Ovary (tissue), 9 donors: ENCODE measurements around the gene ABCC3. TPM values are rescaled to one million over a fixed set of nuclear protein-coding genes. Genes with fewer than 3 reads are reported as not detected.
A peak's percentile ranks its signal among the peaks of the same experiment; 100 is the strongest.

ENCODE experiments used
- DNase-seq, 5 donors: peaks; one replicate each; pipeline ENCODE4 v3.0.0-alpha.2; 2019 to 2020
- H3K27ac ChIP-seq, 2 donors: fragments of 200-600 bp; one replicate each; pipeline versions ENCODE4 v1.5.1 to v1.8.0; 2019 to 2022
- H3K27me3 ChIP-seq: fragments of 200-600 bp; one replicate; pipeline ENCODE4 v1.8.0; 2022
- H3K36me3 ChIP-seq: fragments of 200-600 bp; sonication (generic); one replicate; pipeline ENCODE4 v1.5.1; 2019
- H3K4me1 ChIP-seq: one replicate; pipeline ENCODE4 v1.8.1; 2013; ENCODE audit warnings: mild to moderate bottlenecking, moderate library complexity; ENCODE audit not compliant: insufficient read depth
- H3K4me3 ChIP-seq: fragments of 200-600 bp; sonication (generic); one replicate; pipeline ENCODE4 v1.5.1; 2017
- H3K9me3 ChIP-seq, 2 donors: fragments of 200-600 bp in 1 of 2; sonication (generic) in 1 of 2; one replicate each; pipeline versions ENCODE4 v1.5.1 to v1.8.1; 2013 to 2019; ENCODE audit warnings: mild to moderate bottlenecking in 1 of 2, moderate library complexity in 1 of 2
- CTCF ChIP-seq, 3 donors: fragments of 450-650 bp in 2 of 3; fragments of 200-600 bp in 1 of 3; IDR thresholded peaks; one replicate each; pipeline versions ENCODE4 v1.5.1 to v1.8.0; 2016 to 2022; ENCODE audit warnings: antibody characterized with exemption in 3 of 3, mild to moderate bottlenecking in 1 of 3
- EP300 ChIP-seq: sonication (generic); formaldehyde crosslinking; IDR thresholded peaks from one replicate; pipeline ENCODE4 v1.6.1; 2017; ENCODE audit warnings: antibody characterized with exemption
- POLR2A ChIP-seq: fragments of 450-650 bp; IDR thresholded peaks from one replicate; pipeline ENCODE4 v1.6.1; 2017; ENCODE audit warnings: antibody characterized with exemption, mild to moderate bottlenecking, moderate library complexity
- WGBS, 3 donors: extraction: QIAGEN DNeasy Blood & Tissue Kit in 1 of 3; methylation state at CpG; one replicate each; pipeline versions ENCODE4 v1.1.5 to v1.1.7; 2013 to 2017; 5-methylcytosine and 5-hydroxymethylcytosine counted together
- intact Hi-C, 4 donors: fragments of 100-400 bp; cut with DNase I; formaldehyde crosslinking; loops; one replicate each; pipeline versions ENCODE4 v1.11.0 to v1.15.1; 2022 to 2023
- polyA plus RNA-seq, 2 donors: library from polyadenylated mRNA; stranded (reverse); fragments of 200-250 nt in 1 of 2; fragments of 350-450 nt in 1 of 2; fragmentation: Illumina TruSeq in 1 of 2; extraction: RNeasy Lipid Tissue Mini Kit (QIAGEN cat#74804) in 1 of 2; gene quantifications; one replicate each; pipeline ENCODE4 v1.2.3, GENCODE V29; 2013 to 2014
- total RNA-seq, 7 donors: library from RNA; depleted of rRNA in 2 of 7; stranded (reverse); fragments of >200 nt in 2 of 7; fragmentation: NEBNext Ultra II Directional in 3 of 7; extraction: Animal tissue kit (Norgen Biotek cat#: 25700) in 3 of 7; gene quantifications; one replicate each; pipeline versions ENCODE4 v1.1.0 to v1.2.4, GENCODE V29; 2016 to 2023
- donor health status: DM: no; HTN: no; CAD: no; lungs with moderate emphysema.
- donor health status: DM: no; HTN: no; CAD: no.
- donor health status: Bipolar disorder and iron deficiency.
- donor health status: DM: yes; HTN: yes; CAD: no.
- donor health status: DM: no; HTN: no; CAD: no.
- donor health status: DM: yes; HTN: yes; CAD: no.

ABCC3 gene
- total and polyA plus RNA-seq, 9 donors = 1.4 to 14.2 (median 5.2) TPM

GRCh38 chr17:50603340-50603739, 31.3 kb upstream of the ABCC3 start:
- TF ChIP-seq POLR2A (no peak), EP300 (no peak)
- Histone ChIP-seq H3K36me3 (no peaks in the 10 kb centered on the region), H3K27me3 (no peaks in the 10 kb centered on the region), H3K9me3 (no peaks in the 10 kb centered on the region), H3K4me1 (peaks cover 11% of the 10 kb centered on the region), H3K4me3 (no peak overlapping the region), H3K27ac (no peak overlapping the region)
- intact Hi-C loops = no loop called here
- WGBS, 3 donors = 84 to 92% (median 86%) methylated on average over 9 of the region's 9 CpGs
- DNase-seq = no peak

GRCh38 chr17:50604513-50604912, 30.2 kb upstream of the ABCC3 start:
- H3K27ac ChIP-seq = peak overlapping the region in 1 of 2 donors; percentile 17
- H3K27me3 ChIP-seq = no peaks in the 10 kb centered on the region
- H3K36me3 ChIP-seq = no peaks in the 10 kb centered on the region
- intact Hi-C loops = no loop called here
- peak; percentile 84 to 96 (median 94) for DNase-seq
- H3K4me3 ChIP-seq = no peak overlapping the region
- no peaks in the 10 kb centered on the region for H3K9me3 ChIP-seq
- H3K4me1 ChIP-seq = peaks cover 11% of the 10 kb centered on the region
- TF ChIP-seq EP300 (no peak), CTCF (IDR thresholded peaks at IDR 0.05) (no peak), POLR2A (no peak)
- 0% methylated on average over 13 of the region's 13 CpGs for WGBS, 3 donors

GRCh38 chr17:50605429-50605828, 29.3 kb upstream of the ABCC3 start:
- Histone ChIP-seq H3K27me3 (no peaks in the 10 kb centered on the region), H3K4me3 (no peak overlapping the region), H3K27ac (peak overlapping the region in 1 of 2 donors; percentile 36), H3K9me3 (no peaks in the 10 kb centered on the region), H3K4me1 (peaks cover 11% of the 10 kb centered on the region), H3K36me3 (no peaks in the 10 kb centered on the region)
- WGBS, 3 donors = 53 to 69% (median 55%) methylated on average over 10 of the region's 10 CpGs
- TF ChIP-seq POLR2A (no peak), EP300 (no peak), CTCF (IDR thresholded peaks at IDR 0.05) (no peak)
- intact Hi-C loops = no loop called here
- DNase-seq = no peak

GRCh38 chr17:50607522-50608175, 27.0 kb upstream of the ABCC3 start:
- 85 to 91% (median 89%) methylated on average over 19 of the region's 19 CpGs for WGBS, 3 donors
- Histone ChIP-seq H3K4me1 (peaks cover 11% of the 10 kb centered on the region), H3K9me3 (no peaks in the 10 kb centered on the region), H3K27me3 (no peaks in the 10 kb centered on the region), H3K36me3 (no peaks in the 10 kb centered on the region), H3K4me3 (no peak overlapping the region), H3K27ac (no peak overlapping the region)
- DNase-seq = no peak
- TF ChIP-seq EP300 (no peak), CTCF (IDR thresholded peaks at IDR 0.05) (no peak), POLR2A (no peak)
- intact Hi-C loops = no loop called here

GRCh38 chr17:50608700-50609379, 25.8 kb upstream of the ABCC3 start:
- Histone ChIP-seq H3K27me3 (no peaks in the 10 kb centered on the region), H3K27ac (no peak overlapping the region), H3K4me1 (peaks cover 11% of the 10 kb centered on the region), H3K36me3 (no peaks in the 10 kb centered on the region), H3K9me3 (no peaks in the 10 kb centered on the region), H3K4me3 (no peak overlapping the region)
- DNase-seq = no peak
- intact Hi-C loops = no loop called here
- WGBS, 3 donors = 52 to 62% (median 60%) methylated on average over 22 of the region's 22 CpGs
- no peak for TF ChIP-seq CTCF (IDR thresholded peaks at IDR 0.05)
- TF ChIP-seq POLR2A = no peak
- no peak for TF ChIP-seq EP300
